ENCODE measurements around the gene ABCA1. TPM values are rescaled to one million over a fixed set of nuclear protein-coding genes. Genes with fewer than 3 reads are reported as not detected.

ABCA1 gene
- total RNA-seq, 3 donors from 2014 or later, result 26.6 to 111 (median 36.8) TPM

DNA sequence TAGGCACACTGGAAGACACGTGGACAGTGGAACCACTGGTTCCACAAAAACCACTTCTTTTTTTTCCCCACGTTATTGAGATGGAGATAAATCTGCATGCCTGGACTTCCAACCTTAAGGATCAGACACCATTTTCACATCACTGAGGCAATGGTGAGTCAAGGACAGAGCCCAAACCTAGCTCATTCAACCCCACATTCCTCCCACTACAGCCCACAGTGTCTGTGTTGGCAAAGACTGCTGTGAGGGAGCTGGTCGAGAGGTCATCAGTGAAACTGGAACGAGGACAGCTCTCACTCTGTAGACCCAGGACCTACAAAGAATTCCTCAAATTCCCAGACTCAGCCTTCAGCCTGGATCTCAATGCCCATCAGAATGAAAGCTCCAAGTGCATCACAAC lies 74.8 kb downstream of the ABCA1 start:
- no peaks in the 10 kb centered on the region for H3K4me1 ChIP-seq (ENCODE audit: low read depth)
- no peak overlapping the region for H3K4me3 ChIP-seq
- intact Hi-C loops (cut with DNase I, micrococcal nuclease), result no loop called here
- H3K36me3 ChIP-seq (ENCODE audit: low read depth), result no peaks in the 10 kb centered on the region
- TF ChIP-seq, protein P1, sequence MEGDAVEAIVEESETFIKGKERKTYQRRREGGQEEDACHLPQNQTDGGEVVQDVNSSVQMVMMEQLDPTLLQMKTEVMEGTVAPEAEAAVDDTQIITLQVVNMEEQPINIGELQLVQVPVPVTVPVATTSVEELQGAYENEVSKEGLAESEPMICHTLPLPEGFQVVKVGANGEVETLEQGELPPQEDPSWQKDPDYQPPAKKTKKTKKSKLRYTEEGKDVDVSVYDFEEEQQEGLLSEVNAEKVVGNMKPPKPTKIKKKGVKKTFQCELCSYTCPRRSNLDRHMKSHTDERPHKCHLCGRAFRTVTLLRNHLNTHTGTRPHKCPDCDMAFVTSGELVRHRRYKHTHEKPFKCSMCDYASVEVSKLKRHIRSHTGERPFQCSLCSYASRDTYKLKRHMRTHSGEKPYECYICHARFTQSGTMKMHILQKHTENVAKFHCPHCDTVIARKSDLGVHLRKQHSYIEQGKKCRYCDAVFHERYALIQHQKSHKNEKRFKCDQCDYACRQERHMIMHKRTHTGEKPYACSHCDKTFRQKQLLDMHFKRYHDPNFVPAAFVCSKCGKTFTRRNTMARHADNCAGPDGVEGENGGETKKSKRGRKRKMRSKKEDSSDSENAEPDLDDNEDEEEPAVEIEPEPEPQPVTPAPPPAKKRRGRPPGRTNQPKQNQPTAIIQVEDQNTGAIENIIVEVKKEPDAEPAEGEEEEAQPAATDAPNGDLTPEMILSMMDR (IDR thresholded peaks at IDR 0.05), result no peak
- DNase-seq (no peak), ATAC-seq (no peak)
- no peaks in the 10 kb centered on the region for H3K9me3 ChIP-seq

DNA sequence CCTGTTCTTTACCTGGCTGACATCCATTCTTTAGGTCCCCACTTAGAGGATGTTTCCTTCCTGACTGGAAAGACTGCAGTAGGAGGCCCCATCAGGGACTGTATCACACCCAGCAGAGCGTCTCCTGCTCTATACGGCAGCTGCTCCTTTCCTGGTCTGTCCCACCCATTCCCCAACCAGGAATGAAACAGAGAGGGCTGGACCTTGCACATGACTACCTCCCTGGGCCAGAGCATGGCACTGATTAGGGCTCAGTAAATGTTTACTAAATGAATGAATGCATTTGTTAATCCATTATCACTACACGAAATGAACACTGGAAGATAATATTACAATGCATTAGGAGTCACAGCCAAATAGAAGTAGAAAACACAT lies 76.4 kb downstream of the ABCA1 start:
- TF ChIP-seq, protein P1 (IDR thresholded peaks at IDR 0.05), result no peak
- intact Hi-C loops (cut with DNase I, micrococcal nuclease), result no loop called here
- ATAC-seq (peak; percentile 60), DNase-seq (no peak)
- no peak overlapping the region for H3K4me3 ChIP-seq
- no peaks in the 10 kb centered on the region for H3K9me3 ChIP-seq
- no peaks in the 10 kb centered on the region for H3K36me3 ChIP-seq (ENCODE audit: low read depth)
- no peaks in the 10 kb centered on the region for H3K4me1 ChIP-seq (ENCODE audit: low read depth)

DNA sequence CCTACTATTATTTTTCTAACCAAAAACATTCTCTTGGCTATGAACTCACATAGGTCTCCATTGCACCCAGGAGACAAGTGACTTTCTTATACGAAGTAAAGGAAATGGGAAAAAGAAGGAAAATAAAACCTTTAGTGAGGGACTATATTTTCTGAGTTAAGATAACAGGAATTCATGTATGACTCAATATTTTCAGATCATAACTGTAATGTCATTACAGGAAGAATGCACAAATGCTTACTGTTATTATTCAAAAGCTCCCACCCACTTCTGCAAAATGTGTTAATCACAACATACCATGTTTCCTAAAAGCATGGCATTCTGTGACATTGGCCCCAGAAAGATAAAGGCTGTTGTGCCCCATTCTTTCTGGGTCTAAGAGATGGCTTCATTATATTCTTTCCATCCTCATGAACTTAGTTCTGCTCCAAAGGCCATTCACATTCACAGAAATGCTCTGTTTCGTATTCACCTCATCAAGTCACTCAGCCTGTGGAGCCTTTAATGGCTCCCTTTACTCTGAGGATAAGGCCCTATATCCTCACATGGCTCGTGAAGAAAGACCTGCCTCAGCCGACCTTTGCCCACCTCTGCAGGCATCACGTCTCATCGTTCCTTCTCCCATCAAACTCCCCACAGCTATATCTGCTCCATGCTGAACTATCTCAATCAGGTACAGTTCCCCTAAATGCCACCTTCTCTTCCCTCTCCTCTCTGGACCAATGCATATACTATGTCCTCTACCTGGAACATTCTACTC lies 77.0 kb downstream of the ABCA1 start:
- ATAC-seq (no peak), DNase-seq (no peak)
- Histone ChIP-seq H3K4me1 (ENCODE audit: low read depth) (no peaks in the 10 kb centered on the region), H3K9me3 (no peaks in the 10 kb centered on the region), H3K36me3 (ENCODE audit: low read depth) (no peaks in the 10 kb centered on the region), H3K4me3 (no peak overlapping the region)
- intact Hi-C loops (cut with DNase I, micrococcal nuclease), result no loop called here
- TF ChIP-seq, protein P1 (IDR thresholded peaks at IDR 0.05), result no peak

- ATAC-seq (no peak), DNase-seq (no peak)
- TF ChIP-seq, protein P1 (IDR thresholded peaks at IDR 0.05), result no peak
- Histone ChIP-seq H3K4me1 (ENCODE audit: low read depth) (no peaks in the 10 kb centered on the region), H3K9me3 (no peaks in the 10 kb centered on the region), H3K36me3 (ENCODE audit: low read depth) (no peaks in the 10 kb centered on the region), H3K4me3 (no peak overlapping the region)
- intact Hi-C loops (cut with DNase I, micrococcal nuclease), result no loop called here
These were observed 78.9 kb downstream of the ABCA1 start for GRCh38 chr9:104849023-104849422.

GRCh38 chr9:104844710-104845109 lies 83.2 kb downstream of the ABCA1 start:
- DNase-seq, result no peak
- intact Hi-C loops (cut with DNase I, micrococcal nuclease), result no loop called here
- ATAC-seq, result no peak
- Histone ChIP-seq H3K9me3 (no peaks in the 10 kb centered on the region), H3K36me3 (ENCODE audit: low read depth) (no peaks in the 10 kb centered on the region), H3K4me3 (no peak overlapping the region), H3K4me1 (ENCODE audit: low read depth) (no peaks in the 10 kb centered on the region)
- TF ChIP-seq, protein P1 (IDR thresholded peaks at IDR 0.05), result no peak
